ENCODE results near the gene DCX. TPM values are rescaled to one million over a fixed set of nuclear protein-coding genes. Genes with fewer than 3 reads are reported as not detected.

Gene DCX
- polyA plus RNA-seq, 4 donors = 1.5 to 2.4 (median 1.8) TPM

- DNase-seq (ENCODE audit: low read depth in 4 of 4, low spot score in 2 of 4) = no peak
Observed at GRCh38 chrX:111319451-111319850, 92.5 kb downstream of the DCX start.

- DNase-seq (ENCODE audit: low read depth in 4 of 4, low spot score in 2 of 4) = no peak
Observed at GRCh38 chrX:111318901-111319300, 93.1 kb downstream of the DCX start.

- no peak for DNase-seq (ENCODE audit: low read depth in 4 of 4, low spot score in 2 of 4)
Observed at GRCh38 chrX:111309083-111309482, 102.9 kb downstream of the DCX start.

GRCh38 chrX:111308039-111308438, 104.0 kb downstream of the DCX start:
- no peak for DNase-seq (ENCODE audit: low read depth in 4 of 4, low spot score in 2 of 4)

GRCh38 chrX:111302284-111302683, 109.7 kb downstream of the DCX start:
- no peak for DNase-seq (ENCODE audit: low read depth in 4 of 4, low spot score in 2 of 4)

GRCh38 chrX:111288841-111289240, 123.2 kb downstream of the DCX start:
- DNase-seq (ENCODE audit: low read depth in 4 of 4, low spot score in 2 of 4) = no peak

- no peak for DNase-seq (ENCODE audit: low read depth in 4 of 4, low spot score in 2 of 4)
Observed at GRCh38 chrX:111284631-111285293, 127.2 kb downstream of the DCX start.

- DNase-seq (ENCODE audit: low read depth in 4 of 4, low spot score in 2 of 4) = no peak
Observed at GRCh38 chrX:111283446-111283845, 128.5 kb downstream of the DCX start.

GRCh38 chrX:111282991-111283390, 129.0 kb downstream of the DCX start:
- DNase-seq (ENCODE audit: low read depth in 4 of 4, low spot score in 2 of 4) = no peak

GRCh38 chrX:111282139-111282538, 129.9 kb downstream of the DCX start:
- DNase-seq (ENCODE audit: low read depth in 4 of 4, low spot score in 2 of 4) = no peak

GRCh38 chrX:111270339-111270738, 141.7 kb downstream of the DCX start, which contains the start of gene CAPN6:
TSS of gene CAPN6 (minus strand) at chrX:111270483. CDS start at chrX:111263936, 6,547 bp downstream.
- peak in 2 of 4 donors; percentile 5 to 19 for DNase-seq (ENCODE audit: low read depth in 4 of 4, low spot score in 2 of 4)

GRCh38 chrX:111268506-111268905, 143.5 kb downstream of the DCX start:
- no peak for DNase-seq (ENCODE audit: low read depth in 4 of 4, low spot score in 2 of 4)

- DNase-seq (ENCODE audit: low read depth in 4 of 4, low spot score in 2 of 4) = no peak
Observed at GRCh38 chrX:111265486-111265885, 146.5 kb downstream of the DCX start.

GRCh38 chrX:111264385-111264784, 147.6 kb downstream of the DCX start:
- DNase-seq (ENCODE audit: low read depth in 4 of 4, low spot score in 2 of 4) = no peak

- DNase-seq (ENCODE audit: low read depth in 4 of 4, low spot score in 2 of 4) = no peak
Observed at GRCh38 chrX:111262086-111262485, 149.9 kb downstream of the DCX start.

GRCh38 chrX:111260451-111260850, 151.5 kb downstream of the DCX start:
- no peak for DNase-seq (ENCODE audit: low read depth in 4 of 4, low spot score in 2 of 4)

- DNase-seq (ENCODE audit: low read depth in 4 of 4, low spot score in 2 of 4) = no peak
Observed at GRCh38 chrX:111259559-111259958, 152.4 kb downstream of the DCX start.

- DNase-seq (ENCODE audit: low read depth in 4 of 4, low spot score in 2 of 4) = peak in 2 of 4 donors; percentile 3 to 19
Observed at GRCh38 chrX:111257733-111258132, 154.3 kb downstream of the DCX start.

GRCh38 chrX:111254896-111255693, 156.9 kb downstream of the DCX start:
- no peak for DNase-seq (ENCODE audit: low read depth in 4 of 4, low spot score in 2 of 4)

GRCh38 chrX:111244235-111244750, 167.7 kb downstream of the DCX start:
- no peak for DNase-seq (ENCODE audit: low read depth in 4 of 4, low spot score in 2 of 4)

Data from left renal cortex interstitium (tissue), 4 donors.